Adrenal gland (tissue), 12 donors: Measurements from ENCODE around the gene STAG3. TPM values are rescaled to one million over a fixed set of nuclear protein-coding genes. Genes with fewer than 3 reads are reported as not detected.
A peak's percentile ranks its signal among the peaks of the same experiment; 100 is the strongest.
"Not testable (repeated sequence)": the region's sequence is repeated elsewhere in the genome, so short reads cannot be mapped to it uniquely, and the experiment has no call there.

Experiments used
- DNase-seq, 7 donors: peaks; one replicate each; pipeline ENCODE4 v3.0.0-alpha.2; 2019 to 2020
- H3K27ac ChIP-seq, 5 donors: fragments of 200-600 bp; sonication (generic) in 4 of 5; 1 replicate in 3 of 5; 2 replicates in 2 of 5; pipeline versions ENCODE4 v1.5.1 to v1.8.0; 2016 to 2020; ENCODE audit warnings: mild to moderate bottlenecking in 1 of 5
- H3K27me3 ChIP-seq: fragments of 200-600 bp; 2 replicates; pipeline ENCODE4 v1.8.0; 2021
- H3K36me3 ChIP-seq, 2 donors: fragments of 200-600 bp; replicated peaks in 1 of 2; 1 replicate in 1 of 2; 2 replicates in 1 of 2; pipeline versions ENCODE4 v1.5.1 to v1.8.0; 2018 to 2022
- H3K4me1 ChIP-seq, 2 donors: fragments of 200-600 bp; replicated peaks in 1 of 2; 1 replicate in 1 of 2; 2 replicates in 1 of 2; pipeline versions ENCODE4 v1.5.1 to v1.8.0; 2018 to 2021
- H3K4me3 ChIP-seq, 4 donors: fragments of 200-600 bp; sonication (generic) in 3 of 4; one replicate each; pipeline ENCODE4 v1.5.1; 2016 to 2018
- H3K9me3 ChIP-seq, 3 donors: fragments of 200-600 bp; sonication (generic) in 1 of 3; replicated peaks in 1 of 3; 1 replicate in 2 of 3; 2 replicates in 1 of 3; pipeline versions ENCODE4 v1.5.1 to v1.8.0; 2016 to 2021
- POLR2A ChIP-seq, 2 donors: fragments of 450-650 bp; IDR thresholded peaks; one replicate each; pipeline ENCODE4 v1.6.1; 2017; ENCODE audit warnings: antibody characterized with exemption in 2 of 2, mild to moderate bottlenecking in 2 of 2, moderate library complexity in 1 of 2
- WGBS, 4 donors: extraction: QIAGEN DNeasy Blood & Tissue Kit in 2 of 4; methylation state at CpG; one replicate each; pipeline versions ENCODE4 v1.1.5 to v1.1.7; 2013 to 2017; 5-methylcytosine and 5-hydroxymethylcytosine counted together
- intact Hi-C, 2 donors: fragments of 100-400 bp; cut with DNase I; formaldehyde crosslinking; loops; one replicate each; pipeline versions ENCODE4 v1.14.1 to v1.15.0; 2022 to 2023
- polyA plus RNA-seq, 3 donors: library from polyadenylated mRNA; stranded (reverse); fragments of 200-250 nt in 2 of 3; fragments of 350-450 nt in 1 of 3; fragmentation: Illumina TruSeq in 1 of 3; extraction: RNeasy Lipid Tissue Mini Kit (QIAGEN cat#74804) in 1 of 3; gene quantifications; one replicate each; pipeline ENCODE4 v1.2.3, GENCODE V29; 2013 to 2014
- total RNA-seq, 9 donors: library from RNA; depleted of rRNA in 4 of 9; stranded (reverse); fragments of >200 nt in 4 of 9; fragments of 120-200 nt in 1 of 9; fragmentation: NEBNext Ultra II Directional in 1 of 9; extraction: Animal tissue kit (Norgen Biotek cat#: 25700) in 1 of 9; gene quantifications; one replicate each; pipeline versions ENCODE4 v1.1.0 to v1.2.4, GENCODE V29; 2013 to 2023
- TF ChIP-seq, protein P1 (sequence below), 6 experiments: fragments of 450-650 bp in 4 of 6; fragments of 200-600 bp in 2 of 6; sonication (generic) in 1 of 6; IDR thresholded peaks; 1 replicate in 5 of 6; 2 replicates in 1 of 6; pipeline versions ENCODE4 v1.5.1 to v1.8.0; 2016 to 2021; ENCODE audit warnings: antibody characterized with exemption in 6 of 6, mild to moderate bottlenecking in 2 of 6, moderate library complexity in 1 of 6
- donor health status: healthy with polysubstance abuse.
- donor health status: Bipolar disorder and iron deficiency.
- donor health status: DM: yes; HTN: yes; CAD: no.
- donor health status: DM: no; HTN: no; CAD: no.
- donor health status: DM: no; HTN: no; CAD: no.
- donor health status: DM: yes; HTN: yes; CAD: no.

STAG3 gene
- total and polyA plus RNA-seq, 12 donors: 0.26 to 3.3 (median 1.3) TPM

DNA sequence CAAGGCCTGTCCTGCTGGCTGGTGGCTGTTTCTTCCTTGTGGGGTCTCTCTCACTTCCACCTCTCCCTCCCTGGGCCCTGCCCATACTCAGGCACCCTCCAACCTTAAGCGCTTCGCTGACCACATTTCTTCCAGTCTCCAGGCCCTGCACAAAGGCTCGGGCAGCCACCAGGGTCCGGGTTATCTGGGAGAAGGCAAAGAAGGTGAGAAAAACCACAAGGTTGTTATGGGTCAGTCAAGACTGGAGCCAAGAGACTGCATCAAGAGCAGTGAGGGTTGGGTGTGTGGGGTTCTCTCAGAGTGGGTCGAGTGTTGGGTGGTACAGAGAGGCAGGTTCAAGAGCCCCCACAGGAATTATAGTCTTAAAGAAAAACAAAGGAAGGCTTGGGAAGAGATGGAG, 3.1 kb upstream of the STAG3 start:
- no peak overlapping the region for H3K4me3 ChIP-seq
- WGBS, 4 donors: 86 to 98% (median 95%) methylated on average over 5 of the region's 5 CpGs
- H3K27me3 ChIP-seq: peaks cover 10% of the 10 kb centered on the region
- peaks cover 0 to 12% of the 10 kb centered on the region in 2 donors for H3K4me1 ChIP-seq
- H3K27ac ChIP-seq: no peak overlapping the region
- no peaks in the 10 kb centered on the region for H3K36me3 ChIP-seq
- no peak for DNase-seq
- intact Hi-C loops: no loop called here
- H3K9me3 ChIP-seq: no peaks in the 10 kb centered on the region
- TF ChIP-seq, protein P1, sequence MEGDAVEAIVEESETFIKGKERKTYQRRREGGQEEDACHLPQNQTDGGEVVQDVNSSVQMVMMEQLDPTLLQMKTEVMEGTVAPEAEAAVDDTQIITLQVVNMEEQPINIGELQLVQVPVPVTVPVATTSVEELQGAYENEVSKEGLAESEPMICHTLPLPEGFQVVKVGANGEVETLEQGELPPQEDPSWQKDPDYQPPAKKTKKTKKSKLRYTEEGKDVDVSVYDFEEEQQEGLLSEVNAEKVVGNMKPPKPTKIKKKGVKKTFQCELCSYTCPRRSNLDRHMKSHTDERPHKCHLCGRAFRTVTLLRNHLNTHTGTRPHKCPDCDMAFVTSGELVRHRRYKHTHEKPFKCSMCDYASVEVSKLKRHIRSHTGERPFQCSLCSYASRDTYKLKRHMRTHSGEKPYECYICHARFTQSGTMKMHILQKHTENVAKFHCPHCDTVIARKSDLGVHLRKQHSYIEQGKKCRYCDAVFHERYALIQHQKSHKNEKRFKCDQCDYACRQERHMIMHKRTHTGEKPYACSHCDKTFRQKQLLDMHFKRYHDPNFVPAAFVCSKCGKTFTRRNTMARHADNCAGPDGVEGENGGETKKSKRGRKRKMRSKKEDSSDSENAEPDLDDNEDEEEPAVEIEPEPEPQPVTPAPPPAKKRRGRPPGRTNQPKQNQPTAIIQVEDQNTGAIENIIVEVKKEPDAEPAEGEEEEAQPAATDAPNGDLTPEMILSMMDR (IDR thresholded peaks at IDR 0.05): no peak
- TF ChIP-seq POLR2A (IDR thresholded peaks at IDR 0.05): no peak

GRCh38 chr7:100175296-100175935, 2.3 kb upstream of the STAG3 start:
- Histone ChIP-seq H3K4me1 (peaks cover 0 to 12% of the 10 kb centered on the region in 2 donors), H3K9me3 (no peaks in the 10 kb centered on the region), H3K36me3 (no peaks in the 10 kb centered on the region), H3K27me3 (peaks cover 10% of the 10 kb centered on the region), H3K27ac (no peak overlapping the region), H3K4me3 (no peak overlapping the region)
- intact Hi-C loops: no loop called here
- WGBS, 4 donors: 94 to 98% (median 95%) methylated on average over 14 of the region's 14 CpGs
- no peak for DNase-seq
- TF ChIP-seq POLR2A (IDR thresholded peaks at IDR 0.05): no peak
- TF ChIP-seq, protein P1 (IDR thresholded peaks at IDR 0.05): no peak

DNA sequence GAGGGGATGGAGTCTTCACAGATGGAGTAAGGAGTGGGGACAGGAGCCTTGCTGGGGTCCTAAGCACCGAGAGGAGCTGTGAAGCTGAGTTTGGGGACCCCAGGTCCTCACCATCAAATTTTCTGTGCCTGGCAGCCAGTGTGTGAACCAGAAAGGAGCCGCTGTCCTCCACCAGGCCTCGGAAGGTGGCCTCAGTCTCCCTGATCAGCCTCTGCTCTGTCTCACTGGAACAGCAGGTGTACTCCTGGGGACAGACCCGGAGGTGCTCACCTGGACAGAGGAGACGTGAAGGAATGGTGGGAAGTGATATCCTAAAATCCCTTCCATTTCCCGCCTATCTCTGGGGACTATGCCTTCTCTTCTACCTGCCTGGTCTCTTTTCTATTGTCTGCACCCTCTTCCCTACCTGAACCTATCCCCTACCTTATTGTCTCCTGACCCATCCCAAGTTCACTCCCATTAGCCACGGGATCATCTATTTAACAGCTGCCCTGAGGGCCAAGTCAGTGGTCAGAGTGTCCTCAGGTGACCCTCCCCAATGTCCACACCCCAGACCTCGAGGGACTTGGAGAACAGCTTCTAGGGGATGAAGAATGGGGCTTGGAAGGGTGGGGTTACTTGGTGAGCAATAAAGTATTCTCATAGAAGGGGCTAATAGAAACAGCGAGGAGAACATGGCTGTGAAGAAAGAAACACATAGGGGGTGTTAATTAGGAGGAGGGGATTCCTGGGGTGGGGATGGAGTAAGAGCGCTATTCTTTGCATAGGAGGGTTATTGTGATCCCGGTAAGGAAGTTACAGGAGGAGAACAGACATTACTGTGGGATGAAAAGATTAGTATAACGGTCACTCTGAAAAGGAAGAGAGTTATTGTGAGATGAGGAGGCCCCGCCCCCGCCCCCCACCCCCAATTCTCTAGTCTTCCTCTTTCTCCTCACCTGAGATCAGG, 1.3 kb upstream of the STAG3 start:
- intact Hi-C loops: no loop called here
- H3K4me1 ChIP-seq: peaks cover 0 to 8% of the 10 kb centered on the region in 2 donors
- TF ChIP-seq, protein P1 (IDR thresholded peaks at IDR 0.05): no peak
- no peak for TF ChIP-seq POLR2A (IDR thresholded peaks at IDR 0.05)
- no peaks in the 10 kb centered on the region for H3K36me3 ChIP-seq
- WGBS, 4 donors: 55 to 61% (median 56%) methylated on average over 14 of the region's 14 CpGs
- peak overlapping the region in 1 of 4 donors; percentile 46 for H3K4me3 ChIP-seq
- no peaks in the 10 kb centered on the region for H3K9me3 ChIP-seq
- no peak for DNase-seq
- H3K27me3 ChIP-seq: peaks cover 4% of the 10 kb centered on the region
- no peak overlapping the region for H3K27ac ChIP-seq

- H3K36me3 ChIP-seq, intact Hi-C loops, H3K4me1 ChIP-seq, H3K4me3 ChIP-seq, H3K9me3 ChIP-seq, H3K27me3 ChIP-seq, DNase-seq, H3K27ac ChIP-seq: not testable (repeated sequence)
- WGBS, 4 donors: 88 to 93% (median 90%) methylated on average over 3 of the region's 3 CpGs
These were observed 2.4 kb downstream of the STAG3 start for GRCh38 chr7:100180084-100180483.

GRCh38 chr7:100182616-100183015, 4.9 kb downstream of the STAG3 start:
- H3K36me3 ChIP-seq, H3K27me3 ChIP-seq, intact Hi-C loops, H3K4me1 ChIP-seq, DNase-seq, H3K27ac ChIP-seq, H3K4me3 ChIP-seq, H3K9me3 ChIP-seq: not testable (repeated sequence)
- WGBS, 4 donors: 69 to 83% (median 73%) methylated on average over 6 of the region's 6 CpGs

GRCh38 chr7:100183090-100183489, 5.4 kb downstream of the STAG3 start:
- intact Hi-C loops, H3K27me3 ChIP-seq, H3K27ac ChIP-seq, H3K4me3 ChIP-seq, H3K4me1 ChIP-seq, H3K36me3 ChIP-seq, H3K9me3 ChIP-seq: not testable (repeated sequence)
- DNase-seq: peak in 1 of 7 donors; percentile 15
- 85 to 96% (median 92%) methylated on average over 6 of the region's 6 CpGs for WGBS, 4 donors
